PC-3 (cell line): ENCODE results near the gene MEX3B.

Experiments used
- CTCF ChIP-seq: fragments of 300-600 bp; sonication (generic); conservative IDR thresholded peaks from 2 replicates; pipeline ENCODE4 v1.5.1; 2017; ENCODE audit warnings: antibody characterized with exemption, low read depth, mild to moderate bottlenecking, low read length
- EZH2 ChIP-seq: fragments of 300-600 bp; sonication (generic); IDR thresholded peaks from one replicate; pipeline ENCODE4 v1.6.1; 2017; ENCODE audit warnings: antibody characterized with exemption, mild to moderate bottlenecking, low read length; ENCODE audit not compliant: unreplicated experiment

- TF ChIP-seq CTCF (no peak), EZH2 (no peak)
These were observed 5.8 kb upstream of the MEX3B start for GRCh38 chr15:82051664-82052063.
